ENCODE data around the gene XDH.

- no peak for TF ChIP-seq CTCF (conservative IDR thresholded peaks at IDR 0.05 in 1 of 2, IDR thresholded peaks at IDR 0.05 in 1 of 2; ENCODE audit: low read depth in 1 of 2, low read length in 2 of 2)
- TF ChIP-seq EZH2 (IDR thresholded peaks at IDR 0.05; ENCODE audit: low read length, missing control alignments): no peak
These were observed 50.4 kb downstream of the XDH start for GRCh38 chr2:31363956-31364750.
